Smooth muscle cell (in vitro differentiated cells): ENCODE data around the gene RNU2-63P. TPM values are rescaled to one million over a fixed set of nuclear protein-coding genes. Genes with fewer than 3 reads are reported as not detected.

ENCODE experiments used
- DNase-seq: peaks from one replicate; lab custom pipeline; 2025; ENCODE audit not compliant: unreplicated experiment; lab: John Stamatoyannopoulos, UW
- H2AFZ ChIP-seq: fragments of 200-600 bp; sonication (generic); 2 replicates; pipeline ENCODE4 v1.6.0; 2016; ENCODE audit warnings: antibody characterized with exemption, low read depth, mild to moderate bottlenecking
- H3F3A ChIP-seq: fragments of 200-600 bp; sonication (generic); 2 replicates; pipeline ENCODE4 v1.6.0; 2017; ENCODE audit warnings: antibody characterized with exemption, low read depth
- H3K27ac ChIP-seq: fragments of 200-600 bp; sonication (generic); 2 replicates; pipeline ENCODE4 v1.5.1; 2016; ENCODE audit warnings: low read depth, mild to moderate bottlenecking
- H3K27me3 ChIP-seq: fragments of 200-600 bp; sonication (generic); 2 replicates; pipeline ENCODE4 v1.6.1; 2016; ENCODE audit warnings: low read depth, mild to moderate bottlenecking
- H3K36me3 ChIP-seq: fragments of 200-600 bp; sonication (generic); 2 replicates; pipeline ENCODE4 v1.5.1; 2016; ENCODE audit warnings: low read depth
- H3K4me1 ChIP-seq: fragments of 200-600 bp; sonication (generic); 2 replicates; pipeline ENCODE4 v1.5.1; 2016; ENCODE audit warnings: low read depth
- H3K4me2 ChIP-seq: fragments of 200-600 bp; sonication (generic); 2 replicates; pipeline ENCODE4 v1.6.0; 2016; ENCODE audit warnings: mild to moderate bottlenecking
- H3K4me3 ChIP-seq: fragments of 200-600 bp; sonication (generic); 2 replicates; pipeline ENCODE4 v1.5.1; 2016; ENCODE audit warnings: mild to moderate bottlenecking
- H3K79me2 ChIP-seq: fragments of 200-600 bp; sonication (generic); 2 replicates; pipeline ENCODE4 v1.6.0; 2016; ENCODE audit warnings: low read depth, mild to moderate bottlenecking
- H3K9ac ChIP-seq: fragments of 200-600 bp; sonication (generic); 2 replicates; pipeline ENCODE4 v1.6.0; 2016; ENCODE audit warnings: low read depth
- H3K9me3 ChIP-seq: fragments of 200-600 bp; sonication (generic); replicated peaks from 2 replicates; pipeline ENCODE4 v1.5.1; 2016; ENCODE audit warnings: low read depth
- H4K20me1 ChIP-seq: fragments of 200-600 bp; sonication (generic); 2 replicates; pipeline ENCODE4 v1.6.0; 2016; ENCODE audit warnings: low read depth
- CTCF ChIP-seq: fragments of 200-600 bp; sonication (generic); IDR thresholded peaks from 2 replicates; pipeline ENCODE4 v1.5.1; 2017; ENCODE audit warnings: borderline replicate concordance, mild to moderate bottlenecking, antibody characterized with exemption; ENCODE audit not compliant: insufficient read depth, poor library complexity, severe bottlenecking
- WGBS: methylation state at CpG from one replicate; pipeline ENCODE4 v1.1.7; 2016; ENCODE audit warnings: low lambda C conversion rate; 5-methylcytosine and 5-hydroxymethylcytosine counted together
- polyA plus RNA-seq: library from polyadenylated mRNA; unstranded; fragments of >200 nt; fragmentation: Nextera tagmentation; extraction: Ambion mirVana; gene quantifications from 2 replicates; pipeline ENCODE4 v1.2.1, GENCODE V29; 2016
- total RNA-seq: library from RNA; depleted of rRNA; stranded (reverse); fragments of >200 nt; gene quantifications from 2 replicates; pipeline ENCODE4 v1.2.3, GENCODE V29; 2014

Gene RNU2-63P
- total and polyA plus RNA-seq, 2 experiments from 2014 or later = 3.5 TPM; not detected in 1

- no peaks in the 10 kb centered on the region for H3K27me3 ChIP-seq
- H3K79me2 ChIP-seq = no peaks in the 10 kb centered on the region
- no peak overlapping the region for H3K4me3 ChIP-seq
- DNase-seq = no peak
- H2AFZ ChIP-seq = no peak overlapping the region
- H3K4me2 ChIP-seq = no peak overlapping the region
- no peaks in the 10 kb centered on the region for H3K9me3 ChIP-seq
- no peaks in the 10 kb centered on the region for H3F3A ChIP-seq
- H3K9ac ChIP-seq = no peak overlapping the region
- TF ChIP-seq CTCF = no peak
- peaks cover 11% of the 10 kb centered on the region for H3K4me1 ChIP-seq
- no peaks in the 10 kb centered on the region for H3K36me3 ChIP-seq
- 72% methylated on average over 16 of the region's 16 CpGs for WGBS
- H3K27ac ChIP-seq = no peak overlapping the region
- no peaks in the 10 kb centered on the region for H4K20me1 ChIP-seq
These were observed 9.4 kb downstream of the RNU2-63P start for GRCh38 chr2:88006912-88007439.

- TF ChIP-seq CTCF = no peak
- no peak overlapping the region for H3K4me3 ChIP-seq
- no peak for DNase-seq
- H2AFZ ChIP-seq = no peak overlapping the region
- 91% methylated on average over 6 of the region's 6 CpGs for WGBS
- H3K27me3 ChIP-seq = no peaks in the 10 kb centered on the region
- no peak overlapping the region for H3K4me2 ChIP-seq
- no peaks in the 10 kb centered on the region for H4K20me1 ChIP-seq
- no peaks in the 10 kb centered on the region for H3K36me3 ChIP-seq
- H3F3A ChIP-seq = no peaks in the 10 kb centered on the region
- H3K79me2 ChIP-seq = no peaks in the 10 kb centered on the region
- no peaks in the 10 kb centered on the region for H3K9me3 ChIP-seq
- H3K4me1 ChIP-seq = peaks cover 11% of the 10 kb centered on the region
- no peak overlapping the region for H3K9ac ChIP-seq
- no peak overlapping the region for H3K27ac ChIP-seq
These were observed 10.6 kb downstream of the RNU2-63P start for GRCh38 chr2:88005776-88006175.

- H3K4me2 ChIP-seq = peak overlapping the region; percentile 73
- no peak overlapping the region for H3K9ac ChIP-seq
These were observed 13.1 kb downstream of the RNU2-63P start for GRCh38 chr2:88003074-88003755.

More at GRCh38 chr2:88003074-88003755, 13.1 kb downstream of the RNU2-63P start:
- no peaks in the 10 kb centered on the region for H3K9me3 ChIP-seq
- peaks cover 11% of the 10 kb centered on the region for H3K4me1 ChIP-seq
- no peaks in the 10 kb centered on the region for H3K27me3 ChIP-seq
- DNase-seq = no peak
- H3K79me2 ChIP-seq = no peaks in the 10 kb centered on the region
- peak overlapping the region; percentile 81 for H2AFZ ChIP-seq
- no peaks in the 10 kb centered on the region for H3F3A ChIP-seq
- H4K20me1 ChIP-seq = no peaks in the 10 kb centered on the region
- no peak overlapping the region for H3K4me3 ChIP-seq
- H3K36me3 ChIP-seq = no peaks in the 10 kb centered on the region
- 63% methylated on average over 26 of the region's 34 CpGs for WGBS
- TF ChIP-seq CTCF = no peak
- H3K27ac ChIP-seq = no peak overlapping the region
